Mesenchymal stem cell (in vitro differentiated cells and primary cell): ENCODE results near the gene NGEF.
A peak's percentile ranks its signal among the peaks of the same experiment; 100 is the strongest.

ENCODE experiments used
- DNase-seq: peaks from one replicate; pipeline ENCODE4 v3.0.0-alpha.2; 2013
- H2AFZ ChIP-seq: one replicate; pipeline ENCODE4 v1.6.1; 2013; ENCODE audit warnings: low read depth, mild to moderate bottlenecking, control low read depth, inconsistent platforms, low read length, moderate library complexity
- H2AK5ac ChIP-seq: 2 replicates; pipeline ENCODE4 v1.6.1; 2013; ENCODE audit warnings: low read length, moderate library complexity, mild to moderate bottlenecking, inconsistent platforms; ENCODE audit not compliant: severe bottlenecking
- H2BK120ac ChIP-seq: one replicate; pipeline ENCODE4 v1.6.1; 2013; ENCODE audit warnings: low read depth, mild to moderate bottlenecking, inconsistent platforms, low read length, moderate library complexity
- H2BK12ac ChIP-seq, 2 experiments: one replicate each; pipeline ENCODE4 v1.6.1; 2013; ENCODE audit warnings: inconsistent platforms in 2 of 2, low read length in 2 of 2, mild to moderate bottlenecking in 2 of 2, moderate library complexity in 2 of 2, control low read depth in 1 of 2
- H2BK15ac ChIP-seq: one replicate; pipeline ENCODE4 v1.6.1; 2013; ENCODE audit warnings: mild to moderate bottlenecking, low read depth, inconsistent platforms; ENCODE audit not compliant: poor library complexity, severe bottlenecking
- H2BK5ac ChIP-seq: 2 replicates; pipeline ENCODE4 v1.6.1; 2013; ENCODE audit warnings: low read depth, mild to moderate bottlenecking, low read length, control low read depth, inconsistent platforms; ENCODE audit not compliant: poor library complexity, severe bottlenecking
- H3K14ac ChIP-seq, 2 experiments: one replicate each; pipeline ENCODE4 v1.6.1; 2013; ENCODE audit warnings: inconsistent platforms in 2 of 2, low read length in 2 of 2, control low read depth in 1 of 2, mild to moderate bottlenecking in 1 of 2, moderate library complexity in 1 of 2
- H3K18ac ChIP-seq, 2 experiments: one replicate each; pipeline ENCODE4 v1.6.1; 2013; ENCODE audit warnings: inconsistent platforms in 2 of 2, low read length in 2 of 2, control low read depth in 1 of 2, low read depth in 1 of 2, mild to moderate bottlenecking in 1 of 2
- H3K23ac ChIP-seq, 2 experiments: one replicate each; pipeline ENCODE4 v1.6.1; 2013; ENCODE audit warnings: inconsistent platforms in 2 of 2, low read length in 2 of 2, mild to moderate bottlenecking in 2 of 2, moderate library complexity in 2 of 2, control low read depth in 1 of 2
- H3K27ac ChIP-seq: 2 replicates; pipeline ENCODE4 v1.5.1; 2013; ENCODE audit warnings: mild to moderate bottlenecking, moderate library complexity, low read length, control low read depth, inconsistent platforms; ENCODE audit not compliant: poor library complexity, severe bottlenecking
- H3K27me3 ChIP-seq, 2 experiments: 2 replicates each; pipeline versions ENCODE4 v1.6.1 to v1.7.0; 2013; ENCODE audit warnings: low read length in 2 of 2, mild to moderate bottlenecking in 2 of 2, moderate library complexity in 2 of 2, control low read depth in 1 of 2, inconsistent platforms in 1 of 2; ENCODE audit not compliant: control insufficient read depth in 1 of 2, insufficient read depth in 1 of 2
- H3K36me3 ChIP-seq, 2 experiments: 2 replicates each; pipeline versions ENCODE4 v1.6.1 to v1.7.0; 2013; ENCODE audit warnings: low read length in 2 of 2, control low read depth in 1 of 2, inconsistent platforms in 1 of 2, low read depth in 1 of 2, mild to moderate bottlenecking in 1 of 2; ENCODE audit not compliant: insufficient read depth in 2 of 2, control insufficient read depth in 1 of 2
- H3K4ac ChIP-seq, 2 experiments: one replicate each; pipeline ENCODE4 v1.6.1; 2013; ENCODE audit warnings: inconsistent platforms in 2 of 2, low read length in 2 of 2, mild to moderate bottlenecking in 2 of 2, moderate library complexity in 2 of 2, control low read depth in 1 of 2, low read depth in 1 of 2
- H3K4me1 ChIP-seq: 2 replicates; pipeline ENCODE4 v1.6.1; 2013; ENCODE audit warnings: low read depth, low read length, control low read depth; ENCODE audit not compliant: control insufficient read depth, insufficient read depth
- H3K4me2 ChIP-seq: 2 replicates; pipeline ENCODE4 v1.6.1; 2013; ENCODE audit warnings: low read length, mild to moderate bottlenecking, inconsistent platforms; ENCODE audit not compliant: poor library complexity, severe bottlenecking
- H3K4me3 ChIP-seq, 2 experiments: 2 replicates each; pipeline versions ENCODE4 v1.5.1 to v1.7.0; 2013; ENCODE audit warnings: low read length in 2 of 2, mild to moderate bottlenecking in 2 of 2, control low read depth in 1 of 2, low read depth in 1 of 2; ENCODE audit not compliant: insufficient read depth in 1 of 2
- H3K79me1 ChIP-seq: replicated peaks from 2 replicates; pipeline ENCODE4 v1.6.1; 2013; ENCODE audit warnings: mild to moderate bottlenecking, control low read depth, low read length, inconsistent platforms; ENCODE audit not compliant: poor library complexity, severe bottlenecking
- H3K9ac ChIP-seq: 2 replicates; pipeline ENCODE4 v1.7.0; 2013; ENCODE audit warnings: mild to moderate bottlenecking, low read length, moderate library complexity
- H3K9me3 ChIP-seq: 2 replicates; pipeline ENCODE4 v1.7.0; 2013; ENCODE audit warnings: mild to moderate bottlenecking, low read length; ENCODE audit not compliant: control insufficient read depth
- H4K8ac ChIP-seq: one replicate; pipeline ENCODE4 v1.6.1; 2013; ENCODE audit warnings: inconsistent platforms, mild to moderate bottlenecking, low read length, moderate library complexity
- H4K91ac ChIP-seq: one replicate; pipeline ENCODE4 v1.6.1; 2013; ENCODE audit warnings: mild to moderate bottlenecking, low read length, inconsistent platforms
- WGBS: methylation state at CpG from one replicate; pipeline ENCODE4 v1.1.7; 2013; ENCODE audit warnings: mixed read lengths; 5-methylcytosine and 5-hydroxymethylcytosine counted together

Gene NGEF

DNA sequence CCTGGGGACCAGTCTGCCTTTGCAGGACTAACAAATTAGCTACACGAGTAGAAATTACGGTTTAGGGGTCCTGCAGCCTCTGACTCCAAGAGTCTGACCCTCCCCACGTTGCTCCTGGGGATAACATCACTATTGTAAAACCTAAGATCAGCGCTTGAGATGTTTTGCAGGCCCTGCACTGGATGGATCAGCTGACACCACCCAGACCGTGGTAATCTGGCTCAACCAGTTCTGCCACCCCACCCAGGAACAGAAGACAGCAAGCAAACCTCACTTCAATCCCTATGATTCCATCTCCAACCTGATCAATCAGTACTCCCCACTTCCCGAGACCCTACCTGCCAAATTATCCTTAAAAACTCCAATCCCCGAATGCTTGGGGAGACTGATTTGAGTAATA is 31.7 kb downstream of the NGEF start:
- no peak overlapping the region for H4K8ac ChIP-seq
- H3K4ac ChIP-seq, result no peak overlapping the region
- H3K27me3 ChIP-seq, result peaks cover 0 to 19% of the 10 kb centered on the region in 2 experiments
- no peaks in the 10 kb centered on the region for H3K79me1 ChIP-seq
- no peak overlapping the region for H2BK120ac ChIP-seq
- no peak overlapping the region for H3K23ac ChIP-seq
- H3K9ac ChIP-seq, result no peak overlapping the region
- no peaks in the 10 kb centered on the region for H3K36me3 ChIP-seq
- H3K9me3 ChIP-seq, result peaks cover 4% of the 10 kb centered on the region
- H3K4me3 ChIP-seq, result no peak overlapping the region
- no peak overlapping the region for H2BK5ac ChIP-seq
- no peak overlapping the region for H3K4me2 ChIP-seq
- H3K4me1 ChIP-seq, result peaks cover 16% of the 10 kb centered on the region
- no peak overlapping the region for H2BK15ac ChIP-seq
- H2BK12ac ChIP-seq, result no peak overlapping the region
- no peak overlapping the region for H3K14ac ChIP-seq
- H2AFZ ChIP-seq, result no peak overlapping the region
- 51% methylated on average over 7 of the region's 7 CpGs for WGBS
- H2AK5ac ChIP-seq, result no peak overlapping the region
- no peak for DNase-seq
- H3K18ac ChIP-seq, result no peak overlapping the region
- no peak overlapping the region for H4K91ac ChIP-seq
- no peak overlapping the region for H3K27ac ChIP-seq

DNA sequence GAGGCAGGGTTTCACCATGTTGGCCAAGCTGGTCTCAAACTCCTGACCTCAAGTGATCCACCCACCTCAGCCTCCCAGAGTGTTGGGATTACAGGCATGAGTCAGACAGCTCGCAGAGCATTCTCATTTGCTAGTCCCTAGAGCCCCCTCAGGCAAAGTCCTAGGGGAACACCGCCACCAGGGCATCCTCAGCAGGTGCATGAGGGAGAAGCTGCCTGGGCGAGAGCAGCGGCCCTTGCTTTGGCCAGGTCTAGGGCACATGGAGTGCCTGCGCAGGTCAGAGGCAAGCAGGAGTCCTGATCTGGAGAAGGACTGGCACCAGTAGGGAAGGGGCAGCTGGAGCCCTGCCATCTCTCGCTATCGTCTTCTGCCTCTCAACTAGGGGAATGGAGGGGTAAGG is 32.4 kb downstream of the NGEF start:
- Histone ChIP-seq H3K9ac (no peak overlapping the region), H2BK120ac (no peak overlapping the region), H2AFZ (no peak overlapping the region), H2BK12ac (no peak overlapping the region), H4K91ac (no peak overlapping the region), H3K4me1 (peaks cover 16% of the 10 kb centered on the region), H3K4me2 (no peak overlapping the region), H3K4me3 (no peak overlapping the region), H3K23ac (no peak overlapping the region), H3K27ac (no peak overlapping the region), H3K79me1 (no peaks in the 10 kb centered on the region), H3K36me3 (no peaks in the 10 kb centered on the region), H3K14ac (no peak overlapping the region), H2BK15ac (no peak overlapping the region), H3K27me3 (peaks cover 0 to 23% of the 10 kb centered on the region in 2 experiments), H3K18ac (no peak overlapping the region), H2BK5ac (no peak overlapping the region), H3K9me3 (no peaks in the 10 kb centered on the region), H4K8ac (no peak overlapping the region), H3K4ac (no peak overlapping the region), H2AK5ac (no peak overlapping the region)
- 93% methylated on average over 4 of the region's 7 CpGs for WGBS
- no peak for DNase-seq

DNA sequence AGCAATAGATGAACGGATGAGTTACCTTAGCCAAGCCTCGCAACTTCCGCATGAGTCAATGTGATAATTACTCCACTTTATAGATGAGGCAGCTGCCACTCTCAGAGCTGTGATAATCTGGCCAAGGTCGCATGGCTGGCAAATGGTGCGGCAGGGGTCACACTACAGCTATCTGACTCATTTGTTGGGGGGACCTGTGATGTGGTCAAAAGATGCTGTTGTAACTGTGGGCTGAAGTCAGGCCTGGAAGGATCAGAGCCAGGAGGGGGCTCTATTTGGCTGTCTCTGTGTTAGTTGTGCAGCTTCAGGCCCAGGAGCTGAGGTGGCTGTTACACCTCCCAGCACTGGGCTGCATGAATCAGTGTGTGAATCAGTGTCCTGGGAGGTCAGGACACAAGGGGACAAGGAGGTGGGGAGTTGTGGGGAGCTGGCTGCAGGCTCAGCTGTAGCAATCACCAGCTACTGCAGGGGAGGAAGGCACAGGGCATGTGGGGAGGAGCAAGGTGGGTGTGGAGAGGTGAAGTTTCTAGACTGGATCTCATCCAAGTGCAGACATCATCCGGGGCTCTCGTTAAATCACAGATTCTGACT is 33.1 kb downstream of the NGEF start:
- Histone ChIP-seq H3K14ac (no peak overlapping the region), H3K36me3 (no peaks in the 10 kb centered on the region)

DNA sequence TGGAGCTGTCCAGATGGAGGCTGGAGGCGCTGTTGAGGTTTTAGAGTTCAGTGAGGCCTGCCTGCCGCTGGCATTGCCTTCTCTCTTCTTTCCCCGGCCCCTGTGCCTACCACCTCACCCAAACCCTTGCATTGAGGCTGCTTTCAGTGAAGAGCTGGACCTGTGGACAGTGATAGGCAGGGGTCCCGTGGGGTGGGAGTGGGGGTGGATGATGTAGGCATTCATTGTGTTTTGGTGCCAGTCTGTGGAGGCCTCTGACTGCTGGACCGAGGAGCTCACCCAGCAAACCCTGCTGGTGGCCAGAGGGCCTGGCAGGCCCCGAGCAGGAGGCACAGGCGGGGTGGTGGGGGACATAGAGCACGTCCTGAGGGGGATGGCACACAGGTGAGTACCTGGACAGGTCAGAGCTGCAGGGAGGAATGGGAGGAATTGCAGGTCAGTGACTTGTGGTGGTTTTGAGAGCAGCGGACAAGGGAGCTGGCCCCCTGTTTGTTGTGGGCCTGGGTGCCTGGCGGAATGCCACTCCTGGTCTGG is 35.6 kb downstream of the NGEF start:
- Histone ChIP-seq H3K27ac (no peak overlapping the region), H3K79me1 (no peaks in the 10 kb centered on the region), H3K18ac (no peak overlapping the region), H3K4ac (no peak overlapping the region), H3K23ac (no peak overlapping the region), H3K9me3 (no peaks in the 10 kb centered on the region), H2BK120ac (no peak overlapping the region), H3K4me1 (peaks cover 14% of the 10 kb centered on the region), H2BK15ac (no peak overlapping the region), H2BK12ac (no peak overlapping the region), H2AFZ (no peak overlapping the region), H4K91ac (no peak overlapping the region), H2BK5ac (no peak overlapping the region), H3K9ac (no peak overlapping the region), H2AK5ac (no peak overlapping the region), H3K14ac (no peak overlapping the region), H3K36me3 (no peaks in the 10 kb centered on the region), H3K27me3 (peaks cover 0 to 30% of the 10 kb centered on the region in 2 experiments), H3K4me2 (no peak overlapping the region), H4K8ac (no peak overlapping the region), H3K4me3 (no peak overlapping the region)
- 84% methylated on average over 7 of the region's 10 CpGs for WGBS
- no peak for DNase-seq

More for the DNA sequence above, 33.1 kb downstream of the NGEF start:
- Histone ChIP-seq H2BK5ac (no peak overlapping the region), H3K4me1 (peaks cover 16% of the 10 kb centered on the region), H3K4ac (no peak overlapping the region), H4K8ac (no peak overlapping the region), H3K79me1 (no peaks in the 10 kb centered on the region), H3K27me3 (peaks cover 0 to 29% of the 10 kb centered on the region in 2 experiments), H3K18ac (no peak overlapping the region), H2BK15ac (no peak overlapping the region), H3K27ac (no peak overlapping the region), H3K4me3 (no peak overlapping the region), H2BK12ac (no peak overlapping the region), H3K9me3 (no peaks in the 10 kb centered on the region), H2BK120ac (no peak overlapping the region), H3K9ac (no peak overlapping the region), H3K4me2 (no peak overlapping the region), H2AFZ (no peak overlapping the region), H3K23ac (peak overlapping the region in 1 of 2 experiments; percentile 47), H2AK5ac (no peak overlapping the region), H4K91ac (no peak overlapping the region)
- peak; percentile 40 for DNase-seq
- 52% methylated on average over 7 of the region's 7 CpGs for WGBS
